ENCODE data around the gene ORM2. TPM values are rescaled to one million over a fixed set of nuclear protein-coding genes. Genes with fewer than 3 reads are reported as not detected.

ORM2 gene
- total RNA-seq, 1 experiment from 2014 or later = not detected

DNA sequence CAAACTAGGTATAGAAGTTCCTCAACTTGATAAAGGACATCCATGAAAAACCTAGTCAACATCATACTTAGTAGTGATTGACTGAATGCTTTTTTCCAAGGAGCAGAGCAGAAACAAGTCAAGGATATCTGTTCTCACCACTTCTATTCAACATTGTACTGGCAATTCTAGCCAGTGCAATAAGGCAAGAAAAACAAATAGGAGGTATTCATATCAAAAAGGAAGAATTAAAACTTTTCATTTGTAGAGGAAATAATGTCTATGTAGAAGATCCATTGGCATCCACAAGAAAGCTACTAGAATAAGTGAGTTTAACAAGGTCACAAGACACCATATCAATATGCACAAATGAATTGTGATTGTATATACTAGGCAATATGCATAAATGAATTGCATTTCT, 35.0 kb upstream of the ORM2 start:
- no peak for DNase-seq (ENCODE audit: low spot score)

DNA sequence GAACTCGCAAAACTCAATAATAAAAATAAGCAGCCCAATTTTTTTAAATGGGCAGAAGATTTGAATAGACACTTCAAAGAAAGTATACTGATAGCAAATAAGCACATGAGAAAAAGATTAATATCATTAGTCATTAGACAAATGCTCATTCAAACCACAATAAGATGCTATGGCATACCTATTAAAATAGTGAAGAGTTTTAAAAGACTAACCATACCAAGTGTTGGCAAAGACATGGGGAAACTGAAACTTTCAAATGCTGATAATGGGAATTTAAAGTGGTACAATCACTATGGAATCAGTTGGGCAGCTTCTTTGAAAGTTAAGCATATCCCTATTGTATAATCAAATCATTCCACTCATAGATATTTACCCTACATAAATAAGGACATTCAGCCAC, 33.3 kb upstream of the ORM2 start:
- no peak for DNase-seq (ENCODE audit: low spot score)

- DNase-seq (ENCODE audit: low spot score) = no peak
Observed at GRCh38 chr9:114299286-114300152, 30.1 kb upstream of the ORM2 start.

- DNase-seq (ENCODE audit: low spot score) = no peak
Observed at GRCh38 chr9:114300153-114300845, 29.4 kb upstream of the ORM2 start.

GRCh38 chr9:114300846-114301797, 28.5 kb upstream of the ORM2 start:
- DNase-seq (ENCODE audit: low spot score) = no peak

GRCh38 chr9:114301798-114302565, 27.7 kb upstream of the ORM2 start:
- no peak for DNase-seq (ENCODE audit: low spot score)

- DNase-seq (ENCODE audit: low spot score) = no peak
Observed at GRCh38 chr9:114302727-114303126, 26.9 kb upstream of the ORM2 start.

- DNase-seq (ENCODE audit: low spot score) = no peak
Observed at GRCh38 chr9:114303571-114303970, 26.1 kb upstream of the ORM2 start.

- DNase-seq (ENCODE audit: low spot score) = no peak
Observed at GRCh38 chr9:114303977-114304376, 25.7 kb upstream of the ORM2 start.

DNA sequence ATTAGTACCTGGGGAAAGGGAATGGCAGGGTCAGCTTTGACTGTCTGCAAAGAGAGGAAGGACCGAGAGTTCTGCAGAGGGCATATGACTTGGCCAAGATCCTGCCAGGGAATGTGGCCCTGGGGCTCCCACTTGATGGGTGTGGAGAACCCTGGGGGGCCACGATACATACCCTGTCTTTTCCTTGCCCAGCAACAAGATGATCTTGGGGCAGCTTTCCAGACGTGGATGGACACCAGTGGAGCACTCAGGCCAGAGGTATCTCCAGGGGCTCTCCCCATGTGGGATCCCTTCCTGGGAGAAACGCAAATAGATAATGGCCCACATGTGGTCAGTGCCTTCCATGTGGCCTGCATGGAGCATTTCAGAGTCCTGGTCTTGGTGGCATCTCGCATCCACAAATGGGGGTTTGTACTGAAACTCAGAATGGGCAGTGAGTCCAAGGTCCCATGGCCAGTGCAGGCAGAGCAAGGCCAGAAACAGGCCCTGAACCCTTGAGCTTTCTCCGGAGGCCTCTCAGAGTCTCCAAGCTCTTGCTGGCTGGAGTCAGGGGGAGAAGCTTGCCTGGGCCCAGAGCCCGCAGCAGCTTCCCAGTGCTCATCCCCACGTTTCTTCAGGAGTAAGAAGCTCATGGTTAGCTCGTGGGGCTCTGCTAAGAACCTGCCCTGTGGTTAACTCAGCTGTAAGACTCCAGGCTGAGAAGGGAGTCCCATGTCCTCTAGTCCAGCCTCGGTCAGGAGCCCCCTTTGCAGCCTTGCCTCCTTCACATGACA, 25.1 kb upstream of the ORM2 start:
- no peak for DNase-seq (ENCODE audit: low spot score)

DNA sequence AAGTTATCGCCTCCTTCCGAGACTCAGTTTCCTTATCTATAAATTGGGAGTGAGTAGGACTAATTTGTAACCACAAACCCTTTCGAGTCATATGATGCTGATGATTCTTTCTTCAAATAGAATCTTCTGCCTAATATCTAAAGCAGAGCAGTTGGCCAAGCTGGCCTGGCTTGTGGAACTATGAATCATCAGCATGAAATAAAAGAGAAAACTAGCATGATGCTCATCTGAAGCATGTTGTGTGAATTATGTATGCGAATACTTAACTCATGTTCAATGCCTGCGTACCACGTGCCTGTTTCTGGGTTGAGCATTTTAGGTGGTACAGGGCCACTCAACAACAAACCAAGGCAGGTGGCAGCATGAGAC, 21.8 kb upstream of the ORM2 start:
- no peak for DNase-seq (ENCODE audit: low spot score)

- no peak for DNase-seq (ENCODE audit: low spot score)
Observed at GRCh38 chr9:114308361-114308950, 21.2 kb upstream of the ORM2 start.

GRCh38 chr9:114309096-114309495, 20.6 kb upstream of the ORM2 start:
- no peak for DNase-seq (ENCODE audit: low spot score)

- no peak for DNase-seq (ENCODE audit: low spot score)
Observed at GRCh38 chr9:114310471-114311450, 18.9 kb upstream of the ORM2 start.

GRCh38 chr9:114311571-114312512, 17.8 kb upstream of the ORM2 start:
- no peak for DNase-seq (ENCODE audit: low spot score)

GRCh38 chr9:114312513-114312875, 17.2 kb upstream of the ORM2 start:
- no peak for DNase-seq (ENCODE audit: low spot score)

- DNase-seq (ENCODE audit: low spot score) = no peak
Observed at GRCh38 chr9:114313186-114313585, 16.5 kb upstream of the ORM2 start.
